ENCODE results near the gene PRKD3. TPM values are rescaled to one million over a fixed set of nuclear protein-coding genes. Genes with fewer than 3 reads are reported as not detected.

PRKD3 gene
- 10 to 100 TPM in 3 of 4 donors, 1 to 10 TPM in 1; 9.5 to 80.0 (median 20.3) TPM for total RNA-seq

- H3K27me3 ChIP-seq = no peaks in the 10 kb centered on the region
- peak within 1 kb of the TSS; percentile 81 to 98 (median 92) for H3K4me3 ChIP-seq
- TF ChIP-seq POLR2A (IDR thresholded peaks at IDR 0.05) = no peak
- peak in 1 of 6 experiments; percentile 3 for TF ChIP-seq CTCF (IDR thresholded peaks at IDR 0.05)
- DNase-seq = peak in 2 of 3 donors; percentile 56 to 85
- no peaks in the 10 kb centered on the region for H3K9me3 ChIP-seq
- no peaks in the 10 kb centered on the region for H3K36me3 ChIP-seq
- H3K4me1 ChIP-seq = peaks cover 0 to 19% (median 0%) of the 10 kb centered on the region in 4 donors
- peak within 1 kb of the TSS; percentile 83 to 93 (median 91) for H3K27ac ChIP-seq
These were observed at the start of gene PRKD3 for GRCh38 chr2:37324786-37325624. PRKD3 (minus strand) TSS chr2:37324833; CDS start chr2:37316524, 8,309 bp downstream.

- TF ChIP-seq CTCF (IDR thresholded peaks at IDR 0.05) (no peak), POLR2A (IDR thresholded peaks at IDR 0.05) (no peak)
- no peaks in the 10 kb centered on the region for H3K36me3 ChIP-seq
These were observed 47.4 kb upstream of the PRKD3 start for GRCh38 chr2:37372000-37372399.

GRCh38 chr2:37370666-37371065, 46.0 kb upstream of the PRKD3 start:
- Histone ChIP-seq H3K9me3 (no peaks in the 10 kb centered on the region), H3K27me3 (no peaks in the 10 kb centered on the region), H3K4me3 (no peak overlapping the region), H3K4me1 (no peaks in the 10 kb centered on the region), H3K27ac (no peak overlapping the region), H3K36me3 (no peaks in the 10 kb centered on the region)
- no peak for DNase-seq
- TF ChIP-seq CTCF (IDR thresholded peaks at IDR 0.05) = no peak
- no peak for TF ChIP-seq POLR2A (IDR thresholded peaks at IDR 0.05)

More at GRCh38 chr2:37372000-37372399, 47.4 kb upstream of the PRKD3 start:
- no peak overlapping the region for H3K27ac ChIP-seq
- DNase-seq = no peak
- H3K4me3 ChIP-seq = no peak overlapping the region
- no peaks in the 10 kb centered on the region for H3K27me3 ChIP-seq
- H3K4me1 ChIP-seq = peaks cover 0 to 6% (median 0%) of the 10 kb centered on the region in 4 donors
- no peaks in the 10 kb centered on the region for H3K9me3 ChIP-seq

- no peaks in the 10 kb centered on the region for H3K36me3 ChIP-seq
- TF ChIP-seq CTCF (IDR thresholded peaks at IDR 0.05) (no peak), POLR2A (IDR thresholded peaks at IDR 0.05) (no peak)
- H3K27me3 ChIP-seq = no peaks in the 10 kb centered on the region
- no peaks in the 10 kb centered on the region for H3K9me3 ChIP-seq
- H3K27ac ChIP-seq = no peak overlapping the region
- no peak for DNase-seq
- no peaks in the 10 kb centered on the region for H3K4me1 ChIP-seq
- H3K4me3 ChIP-seq = no peak overlapping the region
These were observed 43.4 kb upstream of the PRKD3 start for GRCh38 chr2:37367984-37368383.

- Histone ChIP-seq H3K27me3 (no peaks in the 10 kb centered on the region), H3K9me3 (no peaks in the 10 kb centered on the region), H3K27ac (no peak overlapping the region), H3K4me1 (no peaks in the 10 kb centered on the region), H3K4me3 (no peak overlapping the region), H3K36me3 (no peaks in the 10 kb centered on the region)
- TF ChIP-seq CTCF (IDR thresholded peaks at IDR 0.05) (no peak), POLR2A (IDR thresholded peaks at IDR 0.05) (no peak)
- DNase-seq = no peak
These were observed 42.7 kb upstream of the PRKD3 start for GRCh38 chr2:37367310-37367709.

Measured in Peyer's patch (tissue), 4 donors.